ENCODE measurements around the gene MCM3AP. TPM values are rescaled to one million over a fixed set of nuclear protein-coding genes. Genes with fewer than 3 reads are reported as not detected.

Gene MCM3AP
- total RNA-seq, 2 donors from 2014 or later = 52.7 to 102 TPM

DNA sequence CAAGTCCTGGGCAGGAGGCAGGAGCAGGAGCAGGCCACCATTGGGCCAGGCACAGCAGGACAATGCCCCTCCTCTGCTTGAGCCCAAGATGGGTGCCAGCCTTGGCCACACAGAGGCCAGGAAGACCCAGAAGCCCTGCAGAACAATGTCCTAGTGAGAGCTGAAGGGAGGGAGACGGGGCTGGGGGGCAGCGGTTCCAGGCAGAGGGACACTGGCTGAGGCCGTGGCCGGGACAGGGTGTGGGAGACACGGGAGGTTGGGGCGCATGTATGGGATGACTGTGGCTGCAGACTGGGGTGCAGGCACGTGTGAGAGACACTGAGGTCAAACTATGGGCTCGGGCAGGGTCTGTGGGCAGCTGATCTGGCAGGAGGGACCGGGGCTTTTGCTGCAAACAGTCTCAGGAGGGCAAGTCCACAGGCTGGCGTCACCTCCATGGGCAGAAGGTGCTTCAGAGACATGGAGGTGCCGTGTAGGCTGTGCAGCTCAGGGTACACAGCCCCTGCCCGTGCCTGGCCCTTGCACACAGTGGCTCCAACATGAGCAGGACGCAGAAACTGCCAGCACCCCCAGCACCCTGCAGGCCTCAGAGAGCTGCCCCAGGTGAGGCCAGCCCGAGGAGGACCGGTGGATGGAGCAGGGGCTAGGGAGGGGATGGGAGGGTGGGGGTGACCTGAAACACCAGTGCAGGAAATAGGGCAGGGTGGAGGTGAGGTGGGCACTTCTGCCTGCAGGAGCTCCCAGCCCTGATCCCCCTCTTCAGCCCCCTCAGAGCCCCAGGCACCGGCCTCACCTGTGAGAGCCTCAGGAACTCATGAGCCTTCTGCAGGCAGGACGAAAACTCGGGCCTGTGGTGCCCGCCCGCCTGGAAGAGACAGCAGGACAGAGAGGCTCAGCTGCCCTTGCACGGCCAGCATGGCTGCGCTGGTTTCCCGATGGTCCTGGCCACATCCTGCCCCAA is 76.4 kb downstream of the MCM3AP start:
- 88 to 90% methylated on average over 10 to 19 of the region's 23 CpGs for WGBS, 2 donors
- no peak overlapping the region for H3K4me3 ChIP-seq
- intact Hi-C loops (cut with DNase I) = no loop called here
- H3K4me1 ChIP-seq = no peaks in the 10 kb centered on the region
- no peaks in the 10 kb centered on the region for H3K9me3 ChIP-seq
- peaks cover 0 to 19% of the 10 kb centered on the region in 2 donors for H3K36me3 ChIP-seq (replicated peaks in 1 of 2; ENCODE audit: insufficient read depth in 1 of 2, low read depth in 2 of 2)
- H3K27ac ChIP-seq = no peak overlapping the region
- H3K27me3 ChIP-seq = no peaks in the 10 kb centered on the region
- ATAC-seq = no peak
- TF ChIP-seq POLR2A (IDR thresholded peaks at IDR 0.05) = no peak
- TF ChIP-seq, protein P1, sequence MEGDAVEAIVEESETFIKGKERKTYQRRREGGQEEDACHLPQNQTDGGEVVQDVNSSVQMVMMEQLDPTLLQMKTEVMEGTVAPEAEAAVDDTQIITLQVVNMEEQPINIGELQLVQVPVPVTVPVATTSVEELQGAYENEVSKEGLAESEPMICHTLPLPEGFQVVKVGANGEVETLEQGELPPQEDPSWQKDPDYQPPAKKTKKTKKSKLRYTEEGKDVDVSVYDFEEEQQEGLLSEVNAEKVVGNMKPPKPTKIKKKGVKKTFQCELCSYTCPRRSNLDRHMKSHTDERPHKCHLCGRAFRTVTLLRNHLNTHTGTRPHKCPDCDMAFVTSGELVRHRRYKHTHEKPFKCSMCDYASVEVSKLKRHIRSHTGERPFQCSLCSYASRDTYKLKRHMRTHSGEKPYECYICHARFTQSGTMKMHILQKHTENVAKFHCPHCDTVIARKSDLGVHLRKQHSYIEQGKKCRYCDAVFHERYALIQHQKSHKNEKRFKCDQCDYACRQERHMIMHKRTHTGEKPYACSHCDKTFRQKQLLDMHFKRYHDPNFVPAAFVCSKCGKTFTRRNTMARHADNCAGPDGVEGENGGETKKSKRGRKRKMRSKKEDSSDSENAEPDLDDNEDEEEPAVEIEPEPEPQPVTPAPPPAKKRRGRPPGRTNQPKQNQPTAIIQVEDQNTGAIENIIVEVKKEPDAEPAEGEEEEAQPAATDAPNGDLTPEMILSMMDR (IDR thresholded peaks at IDR 0.05) = no peak
- peak in 2 of 4 donors; percentile 3 to 5 for DNase-seq

DNA sequence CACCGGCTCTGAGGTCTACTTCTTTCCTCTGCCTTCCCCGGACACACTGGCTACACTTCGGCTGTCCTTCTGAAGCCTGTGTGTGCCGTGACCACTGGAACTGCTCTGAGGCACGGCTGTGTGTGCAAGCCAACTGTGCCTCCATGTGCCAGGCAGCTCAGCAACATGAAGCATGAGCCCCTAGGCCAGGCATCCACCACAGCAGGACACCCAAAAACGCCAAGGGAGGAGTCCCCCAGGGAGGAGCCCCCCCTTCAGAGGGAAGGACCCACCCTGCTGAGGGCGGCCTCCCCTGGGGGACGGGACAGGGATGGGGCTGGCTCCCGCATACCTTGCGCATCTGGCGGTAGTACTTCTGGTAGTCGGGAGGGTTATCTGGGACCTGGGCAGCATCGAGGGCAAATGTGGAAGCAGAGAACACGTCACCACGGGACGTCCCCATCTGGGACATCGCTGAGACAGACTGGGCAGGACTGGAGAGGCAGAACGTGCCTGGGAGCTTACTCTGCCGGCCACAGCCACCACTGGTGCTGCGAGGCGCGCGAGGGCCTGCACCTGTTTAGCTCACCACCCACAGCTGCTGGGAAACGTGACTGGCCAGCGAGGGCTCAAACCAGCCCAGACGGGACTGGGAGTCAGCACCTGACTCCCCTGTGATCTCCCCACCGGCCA is 77.4 kb downstream of the MCM3AP start:
- DNase-seq = peak in 1 of 4 donors; percentile 4

DNA sequence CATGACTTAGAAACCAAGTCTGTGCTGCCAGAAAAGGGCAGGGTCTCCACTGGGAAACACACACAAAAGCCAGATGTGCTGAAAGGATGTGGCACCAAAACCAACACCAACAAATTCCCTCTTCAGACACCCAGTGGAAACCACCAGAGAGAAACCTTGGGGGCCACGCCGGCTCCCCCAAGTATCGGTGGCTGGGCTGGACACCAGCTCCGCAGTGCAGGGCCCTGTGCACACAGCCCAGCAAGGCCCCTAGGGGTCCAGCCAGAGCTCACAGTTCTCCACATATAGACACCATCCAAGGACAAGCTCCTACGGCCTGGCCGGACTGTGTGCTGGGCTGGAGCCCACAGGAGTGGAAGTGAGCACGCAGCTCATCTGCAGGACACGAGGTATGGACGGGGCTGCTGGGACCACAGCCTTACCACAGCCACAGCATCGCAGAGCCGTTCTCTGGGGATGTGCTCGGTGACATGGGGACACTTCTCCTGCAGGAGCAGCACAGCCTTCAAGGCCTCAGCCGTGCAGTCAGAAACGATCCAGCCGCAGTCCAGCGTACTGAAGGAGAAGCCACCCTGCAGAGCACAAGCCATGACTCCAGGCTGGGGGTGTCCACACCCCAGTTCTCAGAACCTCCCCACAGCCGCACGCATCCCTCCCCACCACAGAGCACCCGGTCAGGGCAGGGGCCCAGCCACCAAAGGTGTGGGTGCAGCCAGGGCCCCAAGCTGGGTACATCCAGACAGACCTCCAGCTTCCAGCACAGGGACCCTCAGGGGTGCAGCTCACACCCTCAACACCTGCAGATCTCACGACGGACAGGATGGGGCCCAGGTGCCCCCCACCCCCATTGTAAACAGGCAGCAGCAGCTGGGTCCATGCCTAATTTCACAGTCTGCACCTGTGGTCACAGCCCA is 78.1 kb downstream of the MCM3AP start:
- Histone ChIP-seq H3K36me3 (replicated peaks in 1 of 2; ENCODE audit: insufficient read depth in 1 of 2, low read depth in 2 of 2) (peaks cover 0 to 22% of the 10 kb centered on the region in 2 donors), H3K27me3 (no peaks in the 10 kb centered on the region), H3K4me1 (no peaks in the 10 kb centered on the region), H3K9me3 (no peaks in the 10 kb centered on the region), H3K27ac (no peak overlapping the region), H3K4me3 (no peak overlapping the region)
- no peak for TF ChIP-seq POLR2A (IDR thresholded peaks at IDR 0.05)
- TF ChIP-seq, protein P1 (IDR thresholded peaks at IDR 0.05) = no peak
- ATAC-seq = no peak
- DNase-seq = peak in 1 of 4 donors; percentile 3
- intact Hi-C loops (cut with DNase I) = no loop called here
- 94 to 96% methylated on average over 13 to 21 of the region's 21 CpGs for WGBS, 2 donors

More for the DNA sequence above, 77.4 kb downstream of the MCM3AP start:
- TF ChIP-seq, protein P1 (IDR thresholded peaks at IDR 0.05) = no peak
- no peak for TF ChIP-seq POLR2A (IDR thresholded peaks at IDR 0.05)
- 89 to 93% methylated on average over 14 to 22 of the region's 27 CpGs for WGBS, 2 donors
- Histone ChIP-seq H3K27ac (no peak overlapping the region), H3K27me3 (no peaks in the 10 kb centered on the region), H3K4me3 (no peak overlapping the region), H3K36me3 (replicated peaks in 1 of 2; ENCODE audit: insufficient read depth in 1 of 2, low read depth in 2 of 2) (peaks cover 0 to 22% of the 10 kb centered on the region in 2 donors), H3K4me1 (no peaks in the 10 kb centered on the region), H3K9me3 (no peaks in the 10 kb centered on the region)
- intact Hi-C loops (cut with DNase I) = no loop called here
- no peak for ATAC-seq

DNA sequence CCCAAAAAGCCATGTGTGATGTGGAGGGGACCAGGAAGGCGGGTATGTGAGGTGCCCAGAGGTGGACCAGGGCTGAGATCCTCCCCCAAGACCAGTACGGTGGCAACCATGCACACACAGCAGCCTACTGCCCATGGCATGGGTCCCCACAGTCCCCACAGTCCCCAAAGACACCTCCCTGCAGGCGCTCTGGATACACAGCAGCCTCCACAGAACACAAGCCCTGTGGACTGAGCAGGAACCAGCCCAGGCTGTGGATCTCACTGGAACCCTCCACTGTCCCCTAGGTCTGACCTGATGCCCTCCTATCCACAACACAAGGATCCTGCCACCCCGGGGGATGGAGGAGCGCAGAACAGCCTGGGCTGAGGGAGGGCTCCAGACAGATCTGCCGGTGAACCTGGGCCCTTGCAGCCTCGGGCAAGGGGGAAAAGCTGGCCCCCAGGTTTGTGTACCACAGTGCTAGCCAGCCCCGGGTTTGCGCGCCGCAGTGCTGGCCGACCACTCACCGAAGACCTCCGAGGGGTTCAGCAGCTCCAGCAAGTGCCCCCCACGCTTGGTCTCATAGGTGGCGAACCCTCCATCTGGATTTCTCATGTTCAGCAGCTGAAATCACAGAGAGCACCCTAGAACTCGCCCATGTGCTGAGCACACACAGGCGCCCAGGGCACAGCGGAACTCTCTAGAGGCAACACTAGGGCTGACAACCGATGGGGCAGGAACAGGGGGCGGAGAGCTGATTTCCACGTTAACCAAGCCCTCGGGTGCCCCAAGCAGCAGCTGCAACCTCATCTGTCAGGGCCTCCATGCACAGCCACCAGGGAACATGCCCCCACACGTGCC is 79.0 kb downstream of the MCM3AP start:
- Histone ChIP-seq H3K36me3 (replicated peaks in 1 of 2; ENCODE audit: insufficient read depth in 1 of 2, low read depth in 2 of 2) (peaks cover 0 to 22% of the 10 kb centered on the region in 2 donors), H3K4me1 (no peaks in the 10 kb centered on the region), H3K4me3 (no peak overlapping the region), H3K9me3 (no peaks in the 10 kb centered on the region), H3K27ac (no peak overlapping the region), H3K27me3 (no peaks in the 10 kb centered on the region)
- WGBS, 2 donors = 86 to 88% methylated on average over 15 to 24 of the region's 24 CpGs
- no peak for DNase-seq
- intact Hi-C loops (cut with DNase I) = no loop called here
- no peak for ATAC-seq
- no peak for TF ChIP-seq POLR2A (IDR thresholded peaks at IDR 0.05)
- TF ChIP-seq, protein P1 (IDR thresholded peaks at IDR 0.05) = no peak

Data from body of pancreas (tissue), 4 donors.